Stimulated activated naive CD8-positive, alpha-beta T cell treated with anti-CD3 and anti-CD28 coated beads, Interleukin-15, Interleukin-2, amounts not matched to agents 100 ng/mL and 50 ng/mL, for 24 hours (primary cell): ENCODE data around the gene WARS2.

ENCODE experiments used
- H3K27ac Mint-ChIP-seq: one replicate; pipeline ENCODE4 v1.8.0; 2021; ENCODE audit warnings: mild to moderate bottlenecking, mixed read lengths
- H3K27me3 Mint-ChIP-seq: one replicate; pipeline ENCODE4 v1.8.0; 2021; ENCODE audit warnings: mixed read lengths
- H3K36me3 Mint-ChIP-seq: one replicate; pipeline ENCODE4 v1.8.0; 2021; ENCODE audit warnings: low read depth, mixed read lengths
- H3K4me1 Mint-ChIP-seq: one replicate; pipeline ENCODE4 v1.8.0; 2021; ENCODE audit warnings: low read depth, mixed read lengths
- H3K4me3 Mint-ChIP-seq: one replicate; pipeline ENCODE4 v1.8.0; 2021; ENCODE audit warnings: mild to moderate bottlenecking, mixed read lengths
- H3K9me3 Mint-ChIP-seq: one replicate; pipeline ENCODE4 v1.8.0; 2021; ENCODE audit warnings: mixed read lengths

WARS2 gene

GRCh38 chr1:119045096-119045746, 95.2 kb downstream of the WARS2 start:
- Mint-ChIP-seq H3K27ac (no peak overlapping the region), H3K27me3 (no peaks in the 10 kb centered on the region), H3K4me3 (no peak overlapping the region), H3K9me3 (peaks cover 8% of the 10 kb centered on the region), H3K4me1 (no peaks in the 10 kb centered on the region), H3K36me3 (peaks cover 46% of the 10 kb centered on the region)

GRCh38 chr1:119040906-119041305, 99.5 kb downstream of the WARS2 start:
- H3K36me3 Mint-ChIP-seq: peaks cover 67% of the 10 kb centered on the region

GRCh38 chr1:119040489-119040888, 100.0 kb downstream of the WARS2 start:
- no peak overlapping the region for H3K4me3 Mint-ChIP-seq
- no peak overlapping the region for H3K27ac Mint-ChIP-seq
- H3K9me3 Mint-ChIP-seq: peaks cover 4% of the 10 kb centered on the region
- no peaks in the 10 kb centered on the region for H3K27me3 Mint-ChIP-seq
- no peaks in the 10 kb centered on the region for H3K4me1 Mint-ChIP-seq
- H3K36me3 Mint-ChIP-seq: peaks cover 67% of the 10 kb centered on the region

More at GRCh38 chr1:119040906-119041305, 99.5 kb downstream of the WARS2 start:
- Mint-ChIP-seq H3K4me3 (no peak overlapping the region), H3K9me3 (peaks cover 4% of the 10 kb centered on the region), H3K27ac (no peak overlapping the region), H3K27me3 (no peaks in the 10 kb centered on the region), H3K4me1 (no peaks in the 10 kb centered on the region)

- Mint-ChIP-seq H3K4me3 (no peak overlapping the region), H3K27ac (no peak overlapping the region), H3K27me3 (no peaks in the 10 kb centered on the region), H3K4me1 (no peaks in the 10 kb centered on the region), H3K9me3 (peaks cover 4% of the 10 kb centered on the region), H3K36me3 (peaks cover 68% of the 10 kb centered on the region)
Measured at GRCh38 chr1:119038363-119038762, 102.1 kb downstream of the WARS2 start.

GRCh38 chr1:119034359-119034758, 106.1 kb downstream of the WARS2 start:
- no peak overlapping the region for H3K27ac Mint-ChIP-seq
- H3K36me3 Mint-ChIP-seq: peaks cover 92% of the 10 kb centered on the region
- H3K4me1 Mint-ChIP-seq: no peaks in the 10 kb centered on the region
- peaks cover 8% of the 10 kb centered on the region for H3K9me3 Mint-ChIP-seq
- H3K4me3 Mint-ChIP-seq: no peak overlapping the region
- H3K27me3 Mint-ChIP-seq: no peaks in the 10 kb centered on the region

- Mint-ChIP-seq H3K9me3 (peaks cover 8% of the 10 kb centered on the region), H3K36me3 (peaks cover 84% of the 10 kb centered on the region)
Measured at GRCh38 chr1:119032986-119033385, 107.5 kb downstream of the WARS2 start.

GRCh38 chr1:119027759-119028158, 112.7 kb downstream of the WARS2 start:
- peaks cover 17% of the 10 kb centered on the region for H3K9me3 Mint-ChIP-seq
- peaks cover 53% of the 10 kb centered on the region for H3K36me3 Mint-ChIP-seq
- no peaks in the 10 kb centered on the region for H3K27me3 Mint-ChIP-seq
- H3K4me1 Mint-ChIP-seq: no peaks in the 10 kb centered on the region
- H3K4me3 Mint-ChIP-seq: no peak overlapping the region
- H3K27ac Mint-ChIP-seq: no peak overlapping the region

More at GRCh38 chr1:119032986-119033385, 107.5 kb downstream of the WARS2 start:
- no peak overlapping the region for H3K4me3 Mint-ChIP-seq
- no peaks in the 10 kb centered on the region for H3K27me3 Mint-ChIP-seq
- no peak overlapping the region for H3K27ac Mint-ChIP-seq
- no peaks in the 10 kb centered on the region for H3K4me1 Mint-ChIP-seq

- Mint-ChIP-seq H3K4me3 (no peak overlapping the region), H3K27ac (no peak overlapping the region), H3K27me3 (no peaks in the 10 kb centered on the region), H3K9me3 (peaks cover 17% of the 10 kb centered on the region), H3K4me1 (no peaks in the 10 kb centered on the region), H3K36me3 (peaks cover 45% of the 10 kb centered on the region)
Measured at GRCh38 chr1:119026956-119027355, 113.5 kb downstream of the WARS2 start.

GRCh38 chr1:119015547-119015946, 124.9 kb downstream of the WARS2 start:
- H3K4me1 Mint-ChIP-seq: no peaks in the 10 kb centered on the region
- peaks cover 39% of the 10 kb centered on the region for H3K9me3 Mint-ChIP-seq
- no peak overlapping the region for H3K27ac Mint-ChIP-seq
- H3K27me3 Mint-ChIP-seq: peaks cover 26% of the 10 kb centered on the region
- H3K36me3 Mint-ChIP-seq: peaks cover 32% of the 10 kb centered on the region
- H3K4me3 Mint-ChIP-seq: no peak overlapping the region

GRCh38 chr1:119012383-119012782, 128.1 kb downstream of the WARS2 start:
- H3K27me3 Mint-ChIP-seq: peaks cover 52% of the 10 kb centered on the region
- peaks cover 10% of the 10 kb centered on the region for H3K4me1 Mint-ChIP-seq
- H3K27ac Mint-ChIP-seq: no peak overlapping the region
- no peak overlapping the region for H3K4me3 Mint-ChIP-seq
- H3K36me3 Mint-ChIP-seq: peaks cover 11% of the 10 kb centered on the region
- peaks cover 28% of the 10 kb centered on the region for H3K9me3 Mint-ChIP-seq

- Mint-ChIP-seq H3K4me1 (peaks cover 10% of the 10 kb centered on the region), H3K9me3 (peaks cover 28% of the 10 kb centered on the region), H3K4me3 (no peak overlapping the region), H3K27ac (no peak overlapping the region), H3K36me3 (peaks cover 11% of the 10 kb centered on the region), H3K27me3 (peaks cover 52% of the 10 kb centered on the region)
Measured at GRCh38 chr1:119011706-119012105, 128.7 kb downstream of the WARS2 start.

GRCh38 chr1:119011116-119011515, 129.3 kb downstream of the WARS2 start:
- Mint-ChIP-seq H3K9me3 (peaks cover 28% of the 10 kb centered on the region), H3K36me3 (peaks cover 15% of the 10 kb centered on the region), H3K4me3 (no peak overlapping the region), H3K27ac (no peak overlapping the region), H3K4me1 (peaks cover 10% of the 10 kb centered on the region), H3K27me3 (peaks cover 58% of the 10 kb centered on the region)

- Mint-ChIP-seq H3K36me3 (peaks cover 20% of the 10 kb centered on the region), H3K4me1 (peaks cover 14% of the 10 kb centered on the region), H3K27ac (no peak overlapping the region), H3K27me3 (peaks cover 67% of the 10 kb centered on the region), H3K9me3 (peaks cover 33% of the 10 kb centered on the region), H3K4me3 (no peak overlapping the region)
Measured at GRCh38 chr1:119010201-119010600, 130.3 kb downstream of the WARS2 start.

GRCh38 chr1:119009312-119009655, 131.2 kb downstream of the WARS2 start:
- Mint-ChIP-seq H3K27ac (no peak overlapping the region), H3K4me3 (no peak overlapping the region), H3K9me3 (peaks cover 26% of the 10 kb centered on the region), H3K27me3 (peaks cover 71% of the 10 kb centered on the region), H3K36me3 (peaks cover 13% of the 10 kb centered on the region), H3K4me1 (peaks cover 14% of the 10 kb centered on the region)

- Mint-ChIP-seq H3K9me3 (peaks cover 23% of the 10 kb centered on the region), H3K4me1 (peaks cover 14% of the 10 kb centered on the region), H3K27me3 (peaks cover 77% of the 10 kb centered on the region), H3K27ac (no peak overlapping the region), H3K4me3 (peak overlapping the region; percentile 36), H3K36me3 (peaks cover 13% of the 10 kb centered on the region)
Measured at GRCh38 chr1:119008483-119009311, 131.8 kb downstream of the WARS2 start.
